Progenitor cell of endocrine pancreas (in vitro differentiated cells): ENCODE data around the gene VEPH1. TPM values are rescaled to one million over a fixed set of nuclear protein-coding genes. Genes with fewer than 3 reads are reported as not detected.
A peak's percentile ranks its signal among the peaks of the same experiment; 100 is the strongest.

Experiments
- DNase-seq: peaks from one replicate; pipeline ENCODE4 v3.0.0; 2021; ENCODE audit warnings: low spot score; ENCODE audit not compliant: unreplicated experiment
- H3K27ac Mint-ChIP-seq: 2 replicates; pipeline ENCODE4 v1.8.0; 2021; ENCODE audit warnings: mild to moderate bottlenecking, moderate library complexity, mixed read lengths
- H3K27me3 Mint-ChIP-seq: 2 replicates; pipeline ENCODE4 v1.8.0; 2021; ENCODE audit warnings: mixed read lengths
- H3K36me3 Mint-ChIP-seq: 2 replicates; pipeline ENCODE4 v1.8.0; 2022; ENCODE audit warnings: mixed read lengths; ENCODE audit not compliant: insufficient read depth
- H3K4me1 Mint-ChIP-seq: 2 replicates; pipeline ENCODE4 v1.8.0; 2021; ENCODE audit warnings: low read depth, mixed read lengths
- H3K4me3 Mint-ChIP-seq: 2 replicates; pipeline ENCODE4 v1.8.0; 2021; ENCODE audit warnings: low read depth, mild to moderate bottlenecking, moderate library complexity, mixed read lengths
- H3K9me3 Mint-ChIP-seq: 2 replicates; pipeline ENCODE4 v1.8.0; 2021; ENCODE audit warnings: low read depth, mixed read lengths
- total RNA-seq: library from RNA; stranded (reverse); gene quantifications from 2 replicates; pipeline ENCODE4 v1.2.1, GENCODE V29; 2021
- TF ChIP-seq, protein P1 (sequence below): fragments of 200-600 bp; sonication (generic); IDR thresholded peaks from one replicate; pipeline ENCODE4 v1.5.0; 2021; ENCODE audit warnings: antibody characterized with exemption, mild to moderate bottlenecking; ENCODE audit not compliant: unreplicated experiment

VEPH1 gene
- total RNA-seq, 1 donor from 2014 or later: 12.3 TPM

DNA sequence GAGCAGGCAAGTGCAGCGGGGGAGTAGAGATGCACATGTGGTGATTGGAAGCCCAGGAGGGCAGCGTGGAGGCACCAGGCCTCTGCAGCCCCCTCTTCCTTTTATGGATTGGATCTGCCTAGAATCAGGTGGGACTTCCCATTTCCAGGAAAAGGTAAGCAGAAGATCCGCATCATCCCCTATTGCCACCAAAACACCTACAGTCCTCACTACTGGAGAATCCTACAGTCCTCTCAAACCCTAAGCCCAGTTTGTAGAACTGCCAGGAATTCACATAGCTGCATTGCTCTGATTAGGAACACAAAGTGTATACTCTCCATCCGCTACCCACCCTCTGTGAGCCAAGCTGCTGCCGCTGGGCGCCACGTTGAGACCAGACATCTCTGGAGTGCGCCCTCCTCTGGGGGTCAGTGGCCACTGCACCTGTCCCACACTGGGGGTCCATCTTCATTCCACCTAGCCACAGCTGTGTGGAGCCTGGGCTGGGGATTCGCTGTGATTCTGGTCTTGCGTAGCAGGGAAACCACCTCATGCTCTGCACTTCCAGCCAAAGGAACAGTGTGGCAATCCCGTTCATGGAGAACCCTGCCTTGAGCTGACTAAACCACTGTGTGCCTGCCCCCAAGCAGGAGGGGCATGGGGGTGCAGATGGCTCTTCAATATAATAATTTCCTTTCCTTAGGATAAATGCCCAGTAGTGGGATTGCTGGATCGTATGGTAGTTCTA is 155.5 kb downstream of the VEPH1 start:
- Mint-ChIP-seq H3K36me3 (no peaks in the 10 kb centered on the region), H3K4me1 (no peaks in the 10 kb centered on the region), H3K4me3 (no peak overlapping the region), H3K27me3 (no peaks in the 10 kb centered on the region), H3K27ac (no peak overlapping the region), H3K9me3 (peaks cover 6% of the 10 kb centered on the region)
- TF ChIP-seq, protein P1, sequence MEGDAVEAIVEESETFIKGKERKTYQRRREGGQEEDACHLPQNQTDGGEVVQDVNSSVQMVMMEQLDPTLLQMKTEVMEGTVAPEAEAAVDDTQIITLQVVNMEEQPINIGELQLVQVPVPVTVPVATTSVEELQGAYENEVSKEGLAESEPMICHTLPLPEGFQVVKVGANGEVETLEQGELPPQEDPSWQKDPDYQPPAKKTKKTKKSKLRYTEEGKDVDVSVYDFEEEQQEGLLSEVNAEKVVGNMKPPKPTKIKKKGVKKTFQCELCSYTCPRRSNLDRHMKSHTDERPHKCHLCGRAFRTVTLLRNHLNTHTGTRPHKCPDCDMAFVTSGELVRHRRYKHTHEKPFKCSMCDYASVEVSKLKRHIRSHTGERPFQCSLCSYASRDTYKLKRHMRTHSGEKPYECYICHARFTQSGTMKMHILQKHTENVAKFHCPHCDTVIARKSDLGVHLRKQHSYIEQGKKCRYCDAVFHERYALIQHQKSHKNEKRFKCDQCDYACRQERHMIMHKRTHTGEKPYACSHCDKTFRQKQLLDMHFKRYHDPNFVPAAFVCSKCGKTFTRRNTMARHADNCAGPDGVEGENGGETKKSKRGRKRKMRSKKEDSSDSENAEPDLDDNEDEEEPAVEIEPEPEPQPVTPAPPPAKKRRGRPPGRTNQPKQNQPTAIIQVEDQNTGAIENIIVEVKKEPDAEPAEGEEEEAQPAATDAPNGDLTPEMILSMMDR: peak; percentile 35
- DNase-seq: no peak

- Mint-ChIP-seq H3K9me3 (peaks cover 4% of the 10 kb centered on the region), H3K27me3 (no peaks in the 10 kb centered on the region), H3K4me3 (no peak overlapping the region), H3K36me3 (peaks cover 3% of the 10 kb centered on the region), H3K4me1 (peaks cover 5% of the 10 kb centered on the region), H3K27ac (no peak overlapping the region)
- DNase-seq: no peak
- TF ChIP-seq, protein P1: no peak
Measured at GRCh38 chr3:157336252-157337009, 166.8 kb downstream of the VEPH1 start.

DNA sequence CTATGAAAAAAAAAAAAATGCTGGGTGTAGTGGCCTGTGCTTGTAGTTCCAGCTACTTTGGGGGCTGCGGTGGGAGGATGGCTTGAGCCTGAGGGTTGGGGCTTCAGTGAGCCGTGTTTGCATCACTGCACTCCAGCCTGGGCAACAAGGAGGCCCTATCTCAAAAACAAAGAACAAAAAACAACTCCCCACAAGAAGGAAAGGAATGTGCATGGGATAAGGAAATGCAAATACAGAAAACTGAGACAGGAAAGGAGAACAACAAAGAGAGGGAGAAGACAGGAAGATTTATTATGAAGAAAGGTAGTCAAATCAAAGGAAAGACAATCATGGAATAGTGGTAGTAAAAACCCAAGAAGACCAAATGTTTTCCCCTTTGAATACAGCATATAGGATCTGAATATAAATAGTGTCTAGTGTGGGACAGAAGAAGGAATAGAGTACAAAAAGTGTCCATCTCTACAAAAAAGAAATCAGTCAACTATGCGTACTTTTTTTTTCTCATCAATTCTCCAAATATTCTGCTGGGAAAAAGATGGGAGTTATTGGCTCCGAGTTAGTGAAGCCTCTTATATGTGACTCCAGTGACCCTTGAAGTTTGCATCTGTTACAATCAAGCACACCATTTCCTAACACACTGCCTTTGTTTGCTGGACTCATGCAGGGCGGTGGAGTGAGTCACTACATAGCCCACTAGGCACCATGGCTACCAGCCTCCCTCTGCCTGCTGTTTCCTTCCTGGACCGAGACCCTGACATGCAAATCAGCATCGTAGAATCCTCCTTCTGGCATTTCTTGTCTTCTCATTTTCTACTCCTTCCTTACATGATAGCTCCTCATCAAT is 167.8 kb downstream of the VEPH1 start:
- Mint-ChIP-seq H3K4me1 (peaks cover 5% of the 10 kb centered on the region), H3K4me3 (no peak overlapping the region), H3K27me3 (no peaks in the 10 kb centered on the region), H3K9me3 (no peaks in the 10 kb centered on the region), H3K36me3 (no peaks in the 10 kb centered on the region), H3K27ac (no peak overlapping the region)
- DNase-seq: no peak
- TF ChIP-seq, protein P1: no peak

- Mint-ChIP-seq H3K27me3 (no peaks in the 10 kb centered on the region), H3K27ac (no peak overlapping the region), H3K9me3 (no peaks in the 10 kb centered on the region), H3K4me3 (no peak overlapping the region), H3K36me3 (no peaks in the 10 kb centered on the region), H3K4me1 (peaks cover 5% of the 10 kb centered on the region)
- no peak for DNase-seq
- TF ChIP-seq, protein P1: no peak
Measured at GRCh38 chr3:157333551-157333991, 169.6 kb downstream of the VEPH1 start.

- no peak overlapping the region for H3K27ac Mint-ChIP-seq
- TF ChIP-seq, protein P1: no peak
- peaks cover 6% of the 10 kb centered on the region for H3K9me3 Mint-ChIP-seq
- no peaks in the 10 kb centered on the region for H3K36me3 Mint-ChIP-seq
- H3K27me3 Mint-ChIP-seq: no peaks in the 10 kb centered on the region
- H3K4me1 Mint-ChIP-seq: peaks cover under 1% of the 10 kb centered on the region
- H3K4me3 Mint-ChIP-seq: no peak overlapping the region
- DNase-seq: no peak
Measured at GRCh38 chr3:157330206-157330605, 173.0 kb downstream of the VEPH1 start.
